WI38 (cell line): ENCODE results near the gene MKLN1.

Source experiments
- H3K4me3 ChIP-seq: 2 replicates; pipeline ENCODE4 v1.5.1; 2011; ENCODE audit warnings: low read depth, mild to moderate bottlenecking, control low read depth, low read length
- TF ChIP-seq, protein P1 (sequence below): IDR thresholded peaks from 2 replicates; pipeline ENCODE4 v1.5.1; 2012; ENCODE audit warnings: low read depth, mild to moderate bottlenecking, control low read depth, low read length

The MKLN1 gene

GRCh38 chr7:131400681-131401176 is 73.1 kb downstream of the MKLN1 start:
- TF ChIP-seq, protein P1, sequence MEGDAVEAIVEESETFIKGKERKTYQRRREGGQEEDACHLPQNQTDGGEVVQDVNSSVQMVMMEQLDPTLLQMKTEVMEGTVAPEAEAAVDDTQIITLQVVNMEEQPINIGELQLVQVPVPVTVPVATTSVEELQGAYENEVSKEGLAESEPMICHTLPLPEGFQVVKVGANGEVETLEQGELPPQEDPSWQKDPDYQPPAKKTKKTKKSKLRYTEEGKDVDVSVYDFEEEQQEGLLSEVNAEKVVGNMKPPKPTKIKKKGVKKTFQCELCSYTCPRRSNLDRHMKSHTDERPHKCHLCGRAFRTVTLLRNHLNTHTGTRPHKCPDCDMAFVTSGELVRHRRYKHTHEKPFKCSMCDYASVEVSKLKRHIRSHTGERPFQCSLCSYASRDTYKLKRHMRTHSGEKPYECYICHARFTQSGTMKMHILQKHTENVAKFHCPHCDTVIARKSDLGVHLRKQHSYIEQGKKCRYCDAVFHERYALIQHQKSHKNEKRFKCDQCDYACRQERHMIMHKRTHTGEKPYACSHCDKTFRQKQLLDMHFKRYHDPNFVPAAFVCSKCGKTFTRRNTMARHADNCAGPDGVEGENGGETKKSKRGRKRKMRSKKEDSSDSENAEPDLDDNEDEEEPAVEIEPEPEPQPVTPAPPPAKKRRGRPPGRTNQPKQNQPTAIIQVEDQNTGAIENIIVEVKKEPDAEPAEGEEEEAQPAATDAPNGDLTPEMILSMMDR, result no peak
- H3K4me3 ChIP-seq, result no peak overlapping the region

GRCh38 chr7:131401194-131401593 is 73.5 kb downstream of the MKLN1 start:
- no peak overlapping the region for H3K4me3 ChIP-seq
- TF ChIP-seq, protein P1, result no peak

GRCh38 chr7:131403322-131403721 is 75.6 kb downstream of the MKLN1 start:
- TF ChIP-seq, protein P1, result no peak
- H3K4me3 ChIP-seq, result no peak overlapping the region

- TF ChIP-seq, protein P1, result no peak
- no peak overlapping the region for H3K4me3 ChIP-seq
Measured at GRCh38 chr7:131404226-131404911, 76.7 kb downstream of the MKLN1 start.

DNA sequence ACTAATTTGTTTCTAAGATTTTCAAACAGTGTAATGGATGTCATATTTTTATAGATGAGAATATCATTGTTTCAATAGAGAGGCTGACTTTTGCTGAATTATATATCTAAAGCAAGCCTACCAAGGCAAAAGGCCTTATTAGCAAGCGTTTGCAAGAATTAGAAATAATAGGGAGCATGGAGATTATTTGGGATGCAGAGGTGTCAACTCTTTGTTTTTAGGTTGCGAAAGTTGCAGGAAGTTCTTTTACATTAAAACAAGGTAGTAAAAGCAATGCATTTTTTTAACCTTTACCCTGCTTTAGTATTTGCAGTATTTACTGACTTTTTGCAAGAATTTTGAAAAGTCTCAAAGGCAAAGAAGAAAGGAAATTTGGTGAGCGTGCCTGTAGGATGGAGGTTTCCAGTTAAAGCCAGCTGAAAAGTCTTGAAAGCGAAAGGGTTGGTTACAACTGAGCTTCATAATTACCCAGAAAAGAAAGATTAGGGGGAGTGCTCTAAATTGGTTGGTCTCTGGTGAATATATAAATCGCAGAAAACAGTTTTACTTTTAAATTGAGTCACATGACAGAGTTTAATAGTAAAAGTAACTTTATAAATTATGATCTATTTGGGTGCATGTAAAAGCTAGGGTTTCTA is 81.6 kb downstream of the MKLN1 start:
- TF ChIP-seq, protein P1, result no peak
- no peak overlapping the region for H3K4me3 ChIP-seq

DNA sequence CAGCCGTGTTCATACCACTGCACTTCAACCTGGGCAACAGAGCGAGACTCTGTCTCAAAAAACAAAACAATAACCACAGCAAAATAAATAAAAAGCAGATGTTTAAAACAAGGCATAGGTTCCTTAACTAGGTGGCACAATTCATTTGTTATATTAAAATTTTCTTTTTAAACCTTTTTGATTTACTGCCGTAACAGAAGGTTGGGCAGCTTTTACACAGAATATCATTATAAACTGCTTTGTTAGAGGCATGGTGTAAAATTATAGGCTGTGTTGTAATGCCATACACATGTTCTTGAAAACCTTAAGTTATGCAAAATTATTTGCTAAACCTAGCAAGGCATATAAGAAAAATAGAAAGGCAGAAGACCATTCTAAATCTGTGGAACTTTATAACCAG is 84.4 kb downstream of the MKLN1 start:
- TF ChIP-seq, protein P1, result no peak
- no peak overlapping the region for H3K4me3 ChIP-seq

GRCh38 chr7:131413711-131414110 is 86.0 kb downstream of the MKLN1 start:
- H3K4me3 ChIP-seq, result no peak overlapping the region
- TF ChIP-seq, protein P1, result no peak
